Activated T-helper 2 cell treated with anti-CD3 and anti-CD28 coated beads, Interferon-gamma antibody, Interleukin-2, Interleukin-4, amounts not matched to agents 10 μg/mL and 5 μg/mL and 100 μg/mL, durations not matched to agents 14 hours and 24 hours and 36 hours (primary cell): ENCODE measurements around the gene FGFBP3. TPM values are rescaled to one million over a fixed set of nuclear protein-coding genes. Genes with fewer than 3 reads are reported as not detected.

Experiments
- DNase-seq: peaks from one replicate; pipeline ENCODE4 v3.0.0; 2021; ENCODE audit warnings: low spot score
- H3K27ac Mint-ChIP-seq: one replicate; pipeline ENCODE4 v1.8.0; 2021; ENCODE audit warnings: mixed read lengths
- H3K27me3 Mint-ChIP-seq: one replicate; pipeline ENCODE4 v1.8.0; 2021; ENCODE audit warnings: low read depth, mixed read lengths
- H3K36me3 Mint-ChIP-seq: one replicate; pipeline ENCODE4 v1.8.0; 2021; ENCODE audit warnings: low read depth, mixed read lengths
- H3K4me1 Mint-ChIP-seq: one replicate; pipeline ENCODE4 v1.8.0; 2021; ENCODE audit warnings: low read depth, mixed read lengths
- H3K4me3 Mint-ChIP-seq: one replicate; pipeline ENCODE4 v1.8.0; 2021; ENCODE audit warnings: low read depth, mild to moderate bottlenecking, moderate library complexity, mixed read lengths
- H3K9me3 Mint-ChIP-seq: one replicate; pipeline ENCODE4 v1.8.0; 2021; ENCODE audit warnings: mixed read lengths
- intact Hi-C: fragments of 100-400 bp; cut with micrococcal nuclease; formaldehyde crosslinking; loops from one replicate; pipeline ENCODE4 v1.15.1; 2023
- total RNA-seq: library from RNA; stranded (reverse); gene quantifications from 2 replicates; pipeline ENCODE4 v1.2.3, GENCODE V29; 2022

The FGFBP3 gene
- total RNA-seq, 1 donor from 2014 or later, result 1.8 TPM

GRCh38 chr10:91865562-91866081 lies 43.7 kb downstream of the FGFBP3 start:
- no peak overlapping the region for H3K4me3 Mint-ChIP-seq
- intact Hi-C loops, result no loop called here

GRCh38 chr10:91864744-91865143 lies 44.5 kb downstream of the FGFBP3 start:
- Mint-ChIP-seq H3K9me3 (no peaks in the 10 kb centered on the region), H3K36me3 (peaks cover 44% of the 10 kb centered on the region), H3K4me1 (no peaks in the 10 kb centered on the region), H3K27me3 (no peaks in the 10 kb centered on the region), H3K27ac (no peak overlapping the region), H3K4me3 (no peak overlapping the region)
- intact Hi-C loops, result no loop called here
- no peak for DNase-seq

More at GRCh38 chr10:91865562-91866081, 43.7 kb downstream of the FGFBP3 start:
- Mint-ChIP-seq H3K4me1 (no peaks in the 10 kb centered on the region), H3K36me3 (peaks cover 36% of the 10 kb centered on the region), H3K9me3 (no peaks in the 10 kb centered on the region), H3K27ac (no peak overlapping the region), H3K27me3 (no peaks in the 10 kb centered on the region)
- DNase-seq, result no peak

DNA sequence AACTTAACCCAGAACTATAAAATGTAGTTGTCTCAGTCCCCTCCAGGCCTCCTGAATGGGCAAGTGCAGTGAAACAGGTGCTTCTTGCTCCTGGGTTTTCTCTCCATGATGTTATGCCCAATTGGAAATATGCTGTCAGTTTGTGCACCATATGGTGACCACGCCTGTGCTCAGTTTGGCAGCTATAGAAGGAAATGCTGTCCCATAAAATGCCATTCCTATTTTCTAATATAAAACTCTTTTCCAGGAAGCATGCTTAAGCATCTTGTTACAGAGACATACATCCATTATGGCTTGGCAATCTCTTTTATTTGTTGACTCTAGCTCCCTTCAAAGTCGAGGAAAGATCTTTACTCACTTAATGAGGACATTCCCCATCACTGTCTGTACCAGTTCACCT lies 45.2 kb downstream of the FGFBP3 start:
- Mint-ChIP-seq H3K9me3 (no peaks in the 10 kb centered on the region), H3K36me3 (peaks cover 49% of the 10 kb centered on the region), H3K27me3 (no peaks in the 10 kb centered on the region), H3K4me1 (no peaks in the 10 kb centered on the region), H3K4me3 (no peak overlapping the region), H3K27ac (no peak overlapping the region)
- no peak for DNase-seq
- intact Hi-C loops, result no loop called here

- DNase-seq, result no peak
- peaks cover 72% of the 10 kb centered on the region for H3K36me3 Mint-ChIP-seq
- H3K4me1 Mint-ChIP-seq, result no peaks in the 10 kb centered on the region
- H3K27ac Mint-ChIP-seq, result no peak overlapping the region
- H3K4me3 Mint-ChIP-seq, result no peak overlapping the region
- H3K9me3 Mint-ChIP-seq, result no peaks in the 10 kb centered on the region
- intact Hi-C loops, result no loop called here
- no peaks in the 10 kb centered on the region for H3K27me3 Mint-ChIP-seq
Measured at GRCh38 chr10:91860885-91861284, 48.4 kb downstream of the FGFBP3 start.

DNA sequence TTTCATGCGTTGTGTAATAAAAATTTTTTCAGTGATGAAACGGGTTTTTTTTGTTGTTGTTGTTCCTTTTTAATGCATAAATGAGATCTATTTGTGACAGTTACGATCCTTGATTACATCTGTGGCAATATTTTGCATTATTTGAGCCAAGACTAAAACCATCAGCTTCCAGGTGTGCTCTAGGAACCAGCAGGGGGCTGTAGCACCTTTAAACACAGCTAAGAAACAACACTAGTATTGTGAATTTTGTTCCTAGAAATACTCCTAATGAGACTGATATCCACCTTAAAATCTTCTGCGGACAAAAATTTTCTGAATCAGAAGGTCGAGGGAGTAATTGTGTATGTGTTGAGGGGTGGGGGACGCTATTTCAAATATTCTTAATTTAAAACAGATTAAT lies 52.6 kb downstream of the FGFBP3 start:
- Mint-ChIP-seq H3K4me1 (no peaks in the 10 kb centered on the region), H3K9me3 (no peaks in the 10 kb centered on the region), H3K27me3 (no peaks in the 10 kb centered on the region), H3K36me3 (peaks cover 69% of the 10 kb centered on the region), H3K4me3 (no peak overlapping the region), H3K27ac (no peak overlapping the region)
- DNase-seq, result no peak
- intact Hi-C loops, result loop anchor here (1.0 to 10.0 kb wide), 2 partner anchors 56 to 102 kb away; no protein-coding TSS in a partner anchor

Other genes with a start within 250 kb of the FGFBP3 start
- 27.2 and 28.1 TPM in 2 replicates for gene TNKS2, start 111.1 kb downstream of the FGFBP3 start, total RNA-seq
- gene BTAF1, start 14.3 kb upstream of the FGFBP3 start, total RNA-seq, result 66.0 and 68.2 TPM in 2 replicates